ENCODE measurements around the gene ATXN7. TPM values are rescaled to one million over a fixed set of nuclear protein-coding genes. Genes with fewer than 3 reads are reported as not detected.

Gene ATXN7
- total and polyA plus RNA-seq, 2 donors from 2014 or later: 1.4 to 36.4 TPM

- peaks cover 2 to 51% (median 28%) of the 10 kb centered on the region in 3 donors for H3K36me3 ChIP-seq (ENCODE audit: control insufficient read depth in 2 of 3, insufficient read depth in 3 of 3, low read length in 3 of 3)
- no peaks in the 10 kb centered on the region for H3K9me3 ChIP-seq (ENCODE audit: control insufficient read depth in 2 of 3, insufficient read depth in 1 of 3, low read length in 3 of 3)
- no peak overlapping the region for H3K27ac ChIP-seq (ENCODE audit: low read depth in 2 of 2, low read length in 2 of 2)
- no peaks in the 10 kb centered on the region for H3K27me3 ChIP-seq (ENCODE audit: control insufficient read depth, insufficient read depth, low read length)
- TF ChIP-seq CTCF (IDR thresholded peaks at IDR 0.05; ENCODE audit: borderline replicate concordance, extremely low read depth, insufficient read depth): no peak
- peaks cover 0 to 9% (median 0%) of the 10 kb centered on the region in 3 donors for H3K4me1 ChIP-seq (ENCODE audit: control insufficient read depth in 2 of 3, insufficient read depth in 2 of 3, low read depth in 1 of 3, low read length in 3 of 3)
- FAIRE-seq (no peak), DNase-seq (no peak)
- H3K4me3 ChIP-seq (ENCODE audit: low read length in 3 of 3): no peak overlapping the region
- H3K9ac ChIP-seq (ENCODE audit: low read length in 3 of 3): no peak overlapping the region
- intact Hi-C loops (cut with DNase I): no loop called here
These were observed 136.9 kb downstream of the ATXN7 start for GRCh38 chr3:64000453-64001055.

- no peaks in the 10 kb centered on the region for H3K27me3 ChIP-seq (ENCODE audit: control insufficient read depth, insufficient read depth, low read length)
- peaks cover 9 to 53% (median 23%) of the 10 kb centered on the region in 3 donors for H3K36me3 ChIP-seq (ENCODE audit: control insufficient read depth in 2 of 3, insufficient read depth in 3 of 3, low read length in 3 of 3)
- intact Hi-C loops (cut with DNase I): no loop called here
- no peak for TF ChIP-seq CTCF (IDR thresholded peaks at IDR 0.05; ENCODE audit: borderline replicate concordance, extremely low read depth, insufficient read depth)
- no peak overlapping the region for H3K4me3 ChIP-seq (ENCODE audit: low read length in 3 of 3)
- H3K27ac ChIP-seq (ENCODE audit: low read depth in 2 of 2, low read length in 2 of 2): no peak overlapping the region
- H3K4me1 ChIP-seq (ENCODE audit: control insufficient read depth in 2 of 3, insufficient read depth in 2 of 3, low read depth in 1 of 3, low read length in 3 of 3): peaks cover 0 to 9% (median 0%) of the 10 kb centered on the region in 3 donors
- DNase-seq (no peak), FAIRE-seq (no peak)
- no peaks in the 10 kb centered on the region for H3K9me3 ChIP-seq (ENCODE audit: control insufficient read depth in 2 of 3, insufficient read depth in 1 of 3, low read length in 3 of 3)
- no peak overlapping the region for H3K9ac ChIP-seq (ENCODE audit: low read length in 3 of 3)
These were observed 138.6 kb downstream of the ATXN7 start for GRCh38 chr3:64002233-64002632.

DNA sequence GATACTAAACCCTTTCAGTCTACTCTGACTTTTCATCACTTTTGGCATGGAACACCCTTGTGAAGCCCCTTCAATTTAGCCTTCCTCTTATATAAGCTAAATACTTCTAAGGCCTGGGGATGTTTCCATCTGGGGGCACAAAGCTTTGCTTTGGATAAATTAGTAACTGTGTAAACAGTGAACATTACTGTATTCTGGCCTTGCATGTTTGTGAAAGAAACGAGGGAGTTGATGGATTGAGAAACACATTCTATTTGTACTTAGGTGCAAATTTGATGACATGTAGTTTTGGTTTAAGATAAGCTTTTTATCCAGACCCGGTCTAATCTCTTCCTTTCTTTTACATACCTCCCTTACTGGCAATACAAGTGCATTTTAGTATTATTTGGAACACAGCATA lies 139.9 kb downstream of the ATXN7 start:
- H3K9ac ChIP-seq (ENCODE audit: low read length in 3 of 3): no peak overlapping the region
- FAIRE-seq: no peak
- no peaks in the 10 kb centered on the region for H3K9me3 ChIP-seq (ENCODE audit: control insufficient read depth in 2 of 3, insufficient read depth in 1 of 3, low read length in 3 of 3)
- H3K4me3 ChIP-seq (ENCODE audit: low read length in 3 of 3): no peak overlapping the region
- no peak for DNase-seq
- H3K4me1 ChIP-seq (ENCODE audit: control insufficient read depth in 2 of 3, insufficient read depth in 2 of 3, low read depth in 1 of 3, low read length in 3 of 3): peaks cover 0 to 16% (median 2%) of the 10 kb centered on the region in 3 donors
- H3K27ac ChIP-seq (ENCODE audit: low read depth in 2 of 2, low read length in 2 of 2): no peak overlapping the region
- no peak for TF ChIP-seq CTCF (IDR thresholded peaks at IDR 0.05; ENCODE audit: borderline replicate concordance, extremely low read depth, insufficient read depth)
- intact Hi-C loops (cut with DNase I): no loop called here
- H3K36me3 ChIP-seq (ENCODE audit: control insufficient read depth in 2 of 3, insufficient read depth in 3 of 3, low read length in 3 of 3): peaks cover 7 to 49% (median 23%) of the 10 kb centered on the region in 3 donors
- H3K27me3 ChIP-seq (ENCODE audit: control insufficient read depth, insufficient read depth, low read length): no peaks in the 10 kb centered on the region

Measured in kidney (tissue), 14 donors.